GM10847 (cell line): ENCODE results near the gene USO1.

Experiments used
- POLR2A ChIP-seq: IDR thresholded peaks from 2 replicates; pipeline ENCODE4 v1.6.1; 2011; ENCODE audit not compliant: insufficient read length; ENCODE audit errors: extremely low read depth

The USO1 gene

GRCh38 chr4:75845992-75846391 lies 121.6 kb downstream of the USO1 start:
- no peak for TF ChIP-seq POLR2A

- no peak for TF ChIP-seq POLR2A
Measured at GRCh38 chr4:75848891-75849290, 124.5 kb downstream of the USO1 start.

GRCh38 chr4:75849461-75849860 lies 125.1 kb downstream of the USO1 start:
- TF ChIP-seq POLR2A: no peak

GRCh38 chr4:75858721-75859120 lies 134.3 kb downstream of the USO1 start:
- no peak for TF ChIP-seq POLR2A

- TF ChIP-seq POLR2A: no peak
Measured at GRCh38 chr4:75860606-75861005, 136.2 kb downstream of the USO1 start.
